Neural progenitor cell (in vitro differentiated cells): ENCODE results near the gene ABCC5.

Experiments
- CTCF ChIP-seq: fragments of 200-600 bp; sonication (generic); IDR thresholded peaks from 2 replicates; pipeline ENCODE4 v1.5.1; 2017; ENCODE audit warnings: antibody characterized with exemption, mild to moderate bottlenecking
- EZH2 ChIP-seq: fragments of 200-600 bp; sonication (generic); IDR thresholded peaks from 2 replicates; pipeline ENCODE4 v1.6.1; 2017; ENCODE audit warnings: antibody characterized with exemption, mild to moderate bottlenecking, moderate library complexity

- TF ChIP-seq EZH2 (no peak), CTCF (no peak)
These were observed 119.7 kb downstream of the ABCC5 start for GRCh38 chr3:183898028-183898431.
